B cell (primary cell): ENCODE results near the gene PPP3R2. TPM values are rescaled to one million over a fixed set of nuclear protein-coding genes. Genes with fewer than 3 reads are reported as not detected.

Experiments
- ATAC-seq: fragments of 200-7000 bp; cut with Tn5 transposase; one replicate; pipeline ENCODE4 v1.10.0; 2021; ENCODE audit warnings: low read depth, mild to moderate bottlenecking, moderate number of reproducible peaks, moderate library complexity
- CTCF ChIA-PET: fragments of 350-600 bp; sonication (Branson Sonifier 250); formaldehyde crosslinking; loops from one replicate; lab custom pipeline; 2021; ENCODE audit warnings: antibody characterized with exemption, inconsistent platforms; lab: Charles Lee
- POLR2A ChIA-PET: fragments of 350-600 bp; sonication (Branson Sonifier 250); formaldehyde crosslinking; loops from one replicate; lab custom pipeline; 2021; ENCODE audit warnings: antibody characterized with exemption; lab: Charles Lee
- DNase-seq: peaks from one replicate; pipeline ENCODE4 v3.0.0; 2013
- H2AFZ ChIP-seq: 2 replicates; pipeline ENCODE4 v1.6.1; 2012; ENCODE audit warnings: mild to moderate bottlenecking, low read depth, low read length; ENCODE audit not compliant: insufficient read depth, poor library complexity, severe bottlenecking
- H3K27ac ChIP-seq, 2 donors: 1 replicate in 1 of 2; 2 replicates in 1 of 2; pipeline ENCODE4 v1.5.1; 2012 to 2013; ENCODE audit warnings: low read length in 2 of 2, mild to moderate bottlenecking in 2 of 2, moderate library complexity in 1 of 2
- H3K27me3 ChIP-seq, 4 experiments: fragments of 200-600 bp in 1 of 4; sonication (generic) in 1 of 4; replicated peaks in 1 of 4; 1 replicate in 2 of 4; 2 replicates in 2 of 4; pipeline versions ENCODE4 v1.6.1 to v1.7.0; 2013 to 2016; ENCODE audit warnings: low read length in 3 of 4, mild to moderate bottlenecking in 2 of 4, mixed read lengths in 1 of 4, moderate library complexity in 1 of 4; ENCODE audit not compliant: insufficient read depth in 4 of 4, control insufficient read depth in 3 of 4; ENCODE audit errors: control extremely low read depth in 1 of 4
- H3K36me3 ChIP-seq, 2 experiments: replicated peaks in 1 of 2; 1 replicate in 1 of 2; 2 replicates in 1 of 2; pipeline versions ENCODE4 v1.6.1 to v1.7.1; 2013; ENCODE audit warnings: low read length in 1 of 2; ENCODE audit not compliant: insufficient read depth in 2 of 2, control insufficient read depth in 1 of 2; ENCODE audit errors: control extremely low read depth in 1 of 2, extremely low read depth in 1 of 2
- H3K4me1 ChIP-seq, 2 donors: fragments of 200-600 bp in 1 of 2; sonication (generic) in 1 of 2; 1 replicate in 1 of 2; 2 replicates in 1 of 2; pipeline versions ENCODE4 v1.5.1 to v1.6.1; 2013 to 2017; ENCODE audit warnings: low read length in 2 of 2; ENCODE audit not compliant: control insufficient read depth in 2 of 2, insufficient read depth in 2 of 2
- H3K4me2 ChIP-seq: replicated peaks from 2 replicates; pipeline ENCODE3; 2012; ENCODE audit warnings: mild to moderate bottlenecking, low read depth, low read length; ENCODE audit not compliant: poor library complexity, severe bottlenecking
- H3K4me3 ChIP-seq, 5 experiments: fragments of 200-600 bp in 1 of 5; sonication (generic) in 1 of 5; 1 replicate in 3 of 5; 2 replicates in 2 of 5; pipeline versions ENCODE4 v1.5.1 to v1.7.0; 2011 to 2016; ENCODE audit warnings: low read length in 4 of 5, mild to moderate bottlenecking in 4 of 5, low read depth in 2 of 5, control low read depth in 1 of 5, moderate library complexity in 1 of 5; ENCODE audit not compliant: insufficient read depth in 1 of 5; ENCODE audit errors: control extremely low read depth in 1 of 5, extremely low read depth in 1 of 5
- H3K79me2 ChIP-seq: fragments of 200-600 bp; sonication (generic); one replicate; pipeline ENCODE4 v1.6.0; 2016; ENCODE audit warnings: low read length; ENCODE audit not compliant: control insufficient read depth, insufficient read depth
- H3K9ac ChIP-seq: fragments of 200-600 bp; sonication (generic); 2 replicates; pipeline ENCODE4 v1.6.1; 2017; ENCODE audit warnings: mild to moderate bottlenecking, low read length, moderate library complexity
- H3K9me3 ChIP-seq, 3 donors: one replicate each; pipeline versions ENCODE4 v1.6.1 to v1.7.1; 2013; ENCODE audit warnings: low read length in 2 of 3; ENCODE audit not compliant: control insufficient read depth in 2 of 3, insufficient read depth in 1 of 3; ENCODE audit errors: control extremely low read depth in 1 of 3
- H4K20me1 ChIP-seq: 2 replicates; pipeline ENCODE4 v1.6.0; 2012; ENCODE audit warnings: mild to moderate bottlenecking, low read length; ENCODE audit not compliant: insufficient read depth, control insufficient read depth, poor library complexity, severe bottlenecking
- H3K27ac Mint-ChIP-seq: one replicate; pipeline ENCODE4 v1.8.0; 2021; ENCODE audit warnings: mixed read lengths
- H3K27me3 Mint-ChIP-seq: one replicate; pipeline ENCODE4 v1.8.0; 2021; ENCODE audit warnings: mixed read lengths
- H3K4me1 Mint-ChIP-seq: one replicate; pipeline ENCODE4 v1.8.0; 2021; ENCODE audit warnings: mixed read lengths
- H3K4me3 Mint-ChIP-seq: one replicate; pipeline ENCODE4 v1.8.0; 2021; ENCODE audit warnings: mixed read lengths
- H3K9me3 Mint-ChIP-seq: one replicate; pipeline ENCODE4 v1.8.0; 2022; ENCODE audit warnings: mixed read lengths; ENCODE audit not compliant: insufficient read depth
- EZH2 ChIP-seq: IDR thresholded peaks from 2 replicates; pipeline ENCODE4 v1.6.1; 2012; ENCODE audit warnings: borderline replicate concordance, low read depth, mild to moderate bottlenecking, moderate library complexity, low read length; ENCODE audit not compliant: insufficient read depth, poor library complexity, severe bottlenecking
- WGBS: methylation state at CpG from one replicate; pipeline ENCODE4 v1.1.5; 2013; ENCODE audit warnings: missing lambda C conversion rate; ENCODE audit not compliant: insufficient coverage; 5-methylcytosine and 5-hydroxymethylcytosine counted together
- intact Hi-C: fragments of 100-400 bp; cut with micrococcal nuclease; formaldehyde crosslinking; loops from one replicate; pipeline ENCODE4 v1.10.0; 2022
- polyA plus RNA-seq: library from polyadenylated mRNA; depleted of rRNA; stranded (reverse); fragments of >200 nt; gene quantifications from 2 replicates; pipeline ENCODE4 v1.2.3, GENCODE V29; 2012
- total RNA-seq, 2 donors: library from RNA; stranded (reverse); fragments of 120-200 nt in 1 of 2; gene quantifications; 1 replicate in 1 of 2; 2 replicates in 1 of 2; pipeline versions ENCODE4 v1.2.3 to v1.2.4, GENCODE V29; 2013 to 2022
- TF ChIP-seq, protein P1 (sequence below): fragments of 200-600 bp; IDR thresholded peaks from one replicate; pipeline ENCODE4 v1.8.0; 2022; ENCODE audit warnings: antibody characterized with exemption, mild to moderate bottlenecking

Gene PPP3R2
- total and polyA plus RNA-seq, 2 donors (not counting 1 experiment from before 2014, with no cell fraction given) = not detected

- ATAC-seq (no peak), DNase-seq (no peak)
- POLR2A ChIA-PET = no interaction called here
- no peaks in the 10 kb centered on the region for H3K79me2 ChIP-seq
- no peak overlapping the region for H3K4me3 ChIP-seq
- H3K36me3 ChIP-seq = no peaks in the 10 kb centered on the region
- no peaks in the 10 kb centered on the region for H3K4me1 ChIP-seq
- Mint-ChIP-seq H3K4me1 (no peaks in the 10 kb centered on the region), H3K4me3 (no peak overlapping the region), H3K27ac (no peak overlapping the region), H3K27me3 (no peaks in the 10 kb centered on the region), H3K9me3 (no peaks in the 10 kb centered on the region)
- H3K9ac ChIP-seq = no peak overlapping the region
- H3K9me3 ChIP-seq = no peaks in the 10 kb centered on the region
- WGBS = no CpG with 5 or more reads among the region's 1 CpG
- intact Hi-C loops = no loop called here
- no peaks in the 10 kb centered on the region for H3K27me3 ChIP-seq
- no peak overlapping the region for H3K4me2 ChIP-seq
- no peak overlapping the region for H2AFZ ChIP-seq
- TF ChIP-seq, protein P1, sequence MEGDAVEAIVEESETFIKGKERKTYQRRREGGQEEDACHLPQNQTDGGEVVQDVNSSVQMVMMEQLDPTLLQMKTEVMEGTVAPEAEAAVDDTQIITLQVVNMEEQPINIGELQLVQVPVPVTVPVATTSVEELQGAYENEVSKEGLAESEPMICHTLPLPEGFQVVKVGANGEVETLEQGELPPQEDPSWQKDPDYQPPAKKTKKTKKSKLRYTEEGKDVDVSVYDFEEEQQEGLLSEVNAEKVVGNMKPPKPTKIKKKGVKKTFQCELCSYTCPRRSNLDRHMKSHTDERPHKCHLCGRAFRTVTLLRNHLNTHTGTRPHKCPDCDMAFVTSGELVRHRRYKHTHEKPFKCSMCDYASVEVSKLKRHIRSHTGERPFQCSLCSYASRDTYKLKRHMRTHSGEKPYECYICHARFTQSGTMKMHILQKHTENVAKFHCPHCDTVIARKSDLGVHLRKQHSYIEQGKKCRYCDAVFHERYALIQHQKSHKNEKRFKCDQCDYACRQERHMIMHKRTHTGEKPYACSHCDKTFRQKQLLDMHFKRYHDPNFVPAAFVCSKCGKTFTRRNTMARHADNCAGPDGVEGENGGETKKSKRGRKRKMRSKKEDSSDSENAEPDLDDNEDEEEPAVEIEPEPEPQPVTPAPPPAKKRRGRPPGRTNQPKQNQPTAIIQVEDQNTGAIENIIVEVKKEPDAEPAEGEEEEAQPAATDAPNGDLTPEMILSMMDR = no peak
- no peak for TF ChIP-seq EZH2
- CTCF ChIA-PET = no interaction called here
- H3K27ac ChIP-seq = no peak overlapping the region
- H4K20me1 ChIP-seq = no peaks in the 10 kb centered on the region
Observed at GRCh38 chr9:101635473-101635872, 40.7 kb upstream of the PPP3R2 start.

- H3K4me1 ChIP-seq = no peaks in the 10 kb centered on the region
Observed at GRCh38 chr9:101634741-101635409, 40.1 kb upstream of the PPP3R2 start.

More at GRCh38 chr9:101634741-101635409, 40.1 kb upstream of the PPP3R2 start:
- DNase-seq = no peak
- no peak overlapping the region for H3K27ac ChIP-seq
- no peak overlapping the region for H3K9ac ChIP-seq
- intact Hi-C loops = no loop called here
- Mint-ChIP-seq H3K4me1 (no peaks in the 10 kb centered on the region), H3K4me3 (no peak overlapping the region), H3K27ac (no peak overlapping the region), H3K27me3 (no peaks in the 10 kb centered on the region), H3K9me3 (no peaks in the 10 kb centered on the region)
- H3K27me3 ChIP-seq = no peaks in the 10 kb centered on the region
- no peaks in the 10 kb centered on the region for H3K9me3 ChIP-seq
- no peaks in the 10 kb centered on the region for H3K36me3 ChIP-seq
- TF ChIP-seq, protein P1 = no peak
- no peak for TF ChIP-seq EZH2
- no peaks in the 10 kb centered on the region for H3K79me2 ChIP-seq
- no CpG with 5 or more reads among the region's 4 CpGs for WGBS
- H2AFZ ChIP-seq = no peak overlapping the region
- POLR2A ChIA-PET = no interaction called here
- CTCF ChIA-PET = no interaction called here
- H3K4me3 ChIP-seq = no peak overlapping the region
- no peak overlapping the region for H3K4me2 ChIP-seq
- ATAC-seq = no peak
- H4K20me1 ChIP-seq = no peaks in the 10 kb centered on the region
